RWPE1 (cell line): ENCODE measurements around the gene ADGRG2.

Source experiments
- CTCF ChIA-PET: fragments of 350-600 bp; sonication (Branson Sonifier 250); formaldehyde crosslinking; extraction: SDS; loops from one replicate; lab custom pipeline; 2021; lab: Yijun Ruan, JAX
- POLR2A ChIA-PET: fragments of 400-600 bp; formaldehyde crosslinking; extraction: SDS; loops from one replicate; lab custom pipeline; 2020; ENCODE audit warnings: antibody characterized with exemption; ENCODE audit not compliant: low non-redundant PET; lab: Yijun Ruan, JAX
- DNase-seq: peaks from one replicate; pipeline ENCODE4 v3.0.0; 2012; ENCODE audit warnings: low spot score
- H3K27ac ChIP-seq: fragments of 450-650 bp; 2 replicates; pipeline ENCODE4 v1.5.1; 2017
- CTCF ChIP-seq: fragments of 450-650 bp; conservative IDR thresholded peaks from 2 replicates; pipeline ENCODE4 v1.5.1; 2017; ENCODE audit warnings: low read depth, mild to moderate bottlenecking

Gene ADGRG2

GRCh38 chrX:19122641-19123009, 357 bp upstream of the ADGRG2 start:
- CTCF ChIA-PET = interaction anchor here (0.5 to 0.8 kb wide), 2 partner anchors 104 to 139 kb away, joined by 4 to 10 read pairs; no protein-coding TSS in a partner anchor
- POLR2A ChIA-PET = no interaction called here
- no peak for TF ChIP-seq CTCF
- DNase-seq = no peak
- H3K27ac ChIP-seq = no peak overlapping the region

GRCh38 chrX:19121466-19121865, 802 bp downstream of the ADGRG2 start:
- CTCF ChIA-PET = no interaction called here
- no peak for DNase-seq
- POLR2A ChIA-PET = no interaction called here
- no peak for TF ChIP-seq CTCF
- H3K27ac ChIP-seq = no peak overlapping the region

- DNase-seq = no peak
- TF ChIP-seq CTCF = no peak
- H3K27ac ChIP-seq = no peak overlapping the region
- POLR2A ChIA-PET = no interaction called here
- CTCF ChIA-PET = no interaction called here
These were observed 11.6 kb downstream of the ADGRG2 start for GRCh38 chrX:19110642-19111041.

GRCh38 chrX:19107035-19107434, 15.2 kb downstream of the ADGRG2 start:
- no peak for DNase-seq
- TF ChIP-seq CTCF = no peak
- CTCF ChIA-PET = no interaction called here
- H3K27ac ChIP-seq = no peak overlapping the region
- POLR2A ChIA-PET = no interaction called here

GRCh38 chrX:19100586-19100985, 21.7 kb downstream of the ADGRG2 start:
- no peak overlapping the region for H3K27ac ChIP-seq
- CTCF ChIA-PET = no interaction called here
- POLR2A ChIA-PET = interaction anchor here (0.6 kb wide), 1 partner anchor 279 kb away, joined by 3 read pairs; no protein-coding TSS in a partner anchor
- DNase-seq = no peak
- no peak for TF ChIP-seq CTCF

- no peak for TF ChIP-seq CTCF
- POLR2A ChIA-PET = no interaction called here
- H3K27ac ChIP-seq = no peak overlapping the region
- CTCF ChIA-PET = interaction anchor here (0.7 to 0.8 kb wide), 2 partner anchors 687 to 1493 kb away, joined by 3 to 4 read pairs; no protein-coding TSS in a partner anchor
- DNase-seq = no peak
These were observed 24.6 kb downstream of the ADGRG2 start for GRCh38 chrX:19097553-19098283.
